Mammary epithelial cell (primary cell): ENCODE measurements around the gene TIRAP.

ENCODE experiments used
- EZH2 ChIP-seq: IDR thresholded peaks from 2 replicates; pipeline ENCODE4 v1.6.1; 2012; ENCODE audit warnings: low read length, inconsistent platforms, borderline replicate concordance
- TF ChIP-seq, protein P1 (sequence below), 2 donors: IDR thresholded peaks in 1 of 2; conservative IDR thresholded peaks in 1 of 2; 2 replicates each; pipeline ENCODE4 v1.5.1; 2011 to 2012; ENCODE audit warnings: inconsistent platforms in 2 of 2, low read length in 2 of 2, mild to moderate bottlenecking in 2 of 2, control low read depth in 1 of 2, low read depth in 1 of 2; ENCODE audit not compliant: insufficient read depth in 1 of 2; ENCODE audit errors: extremely low read depth in 1 of 2

DNA sequence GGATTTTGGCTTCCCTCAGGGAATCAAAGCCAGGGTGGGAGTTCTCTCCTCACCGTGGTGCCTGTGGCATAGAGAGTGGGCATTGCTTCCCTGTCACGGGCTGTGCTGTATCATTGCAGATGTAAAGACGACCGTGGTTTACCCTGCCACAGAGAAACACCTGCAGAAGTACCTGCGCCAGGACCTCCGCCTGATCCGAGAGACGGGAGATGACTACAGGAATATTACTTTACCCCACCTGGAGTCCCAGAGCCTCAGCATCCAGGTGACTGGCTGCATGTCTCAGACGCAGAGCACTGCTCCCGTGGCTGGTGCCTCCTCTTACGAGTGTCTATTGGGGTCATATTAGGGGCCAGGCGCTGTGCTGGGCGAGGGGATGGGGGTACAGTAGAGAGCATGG lies 48.4 kb downstream of the TIRAP start:
- TF ChIP-seq, protein P1, sequence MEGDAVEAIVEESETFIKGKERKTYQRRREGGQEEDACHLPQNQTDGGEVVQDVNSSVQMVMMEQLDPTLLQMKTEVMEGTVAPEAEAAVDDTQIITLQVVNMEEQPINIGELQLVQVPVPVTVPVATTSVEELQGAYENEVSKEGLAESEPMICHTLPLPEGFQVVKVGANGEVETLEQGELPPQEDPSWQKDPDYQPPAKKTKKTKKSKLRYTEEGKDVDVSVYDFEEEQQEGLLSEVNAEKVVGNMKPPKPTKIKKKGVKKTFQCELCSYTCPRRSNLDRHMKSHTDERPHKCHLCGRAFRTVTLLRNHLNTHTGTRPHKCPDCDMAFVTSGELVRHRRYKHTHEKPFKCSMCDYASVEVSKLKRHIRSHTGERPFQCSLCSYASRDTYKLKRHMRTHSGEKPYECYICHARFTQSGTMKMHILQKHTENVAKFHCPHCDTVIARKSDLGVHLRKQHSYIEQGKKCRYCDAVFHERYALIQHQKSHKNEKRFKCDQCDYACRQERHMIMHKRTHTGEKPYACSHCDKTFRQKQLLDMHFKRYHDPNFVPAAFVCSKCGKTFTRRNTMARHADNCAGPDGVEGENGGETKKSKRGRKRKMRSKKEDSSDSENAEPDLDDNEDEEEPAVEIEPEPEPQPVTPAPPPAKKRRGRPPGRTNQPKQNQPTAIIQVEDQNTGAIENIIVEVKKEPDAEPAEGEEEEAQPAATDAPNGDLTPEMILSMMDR (conservative IDR thresholded peaks at IDR 0.05 in 1 of 2, IDR thresholded peaks at IDR 0.05 in 1 of 2; ENCODE audit: extremely low read depth in 1 of 2, insufficient read depth in 1 of 2, low read depth in 1 of 2, low read length in 2 of 2) = no peak
- TF ChIP-seq EZH2 = no peak
